Medulla oblongata (tissue), 1 donor: ENCODE measurements around the gene MYPOP.

Source experiments
- DNase-seq: peaks from one replicate; pipeline ENCODE4 v3.0.0-alpha.2; 2015; ENCODE audit errors: extremely low spot score

The MYPOP gene

GRCh38 chr19:45863840-45864628 lies 38.4 kb downstream of the MYPOP start, which contains the start of gene FOXA3:
FOXA3 (plus strand) TSS chr19:45864326; CDS start chr19:45864457, 131 bp downstream.
- DNase-seq: peak; percentile 36

GRCh38 chr19:45863335-45863839 lies 39.0 kb downstream of the MYPOP start:
- DNase-seq: no peak

- peak; percentile 99 for DNase-seq
Measured at GRCh38 chr19:45862564-45863334, 39.7 kb downstream of the MYPOP start, which contains the start of gene SYMPK. SYMPK (minus strand) TSS chr19:45863147; CDS start chr19:45854495, 8,652 bp downstream.

GRCh38 chr19:45862271-45862563 lies 40.2 kb downstream of the MYPOP start:
- no peak for DNase-seq

- DNase-seq: no peak
Measured at GRCh38 chr19:45860359-45861259, 41.8 kb downstream of the MYPOP start.

GRCh38 chr19:45854167-45854778 lies 48.1 kb downstream of the MYPOP start:
- no peak for DNase-seq

- peak; percentile 15 for DNase-seq
Measured at GRCh38 chr19:45852983-45853382, 49.4 kb downstream of the MYPOP start.

- no peak for DNase-seq
Measured at GRCh38 chr19:45852145-45852750, 50.2 kb downstream of the MYPOP start.

- no peak for DNase-seq
Measured at GRCh38 chr19:45848922-45849321, 53.5 kb downstream of the MYPOP start.

- no peak for DNase-seq
Measured at GRCh38 chr19:45847663-45848062, 54.8 kb downstream of the MYPOP start.

- no peak for DNase-seq
Measured at GRCh38 chr19:45842198-45842597, 60.2 kb downstream of the MYPOP start.
